Body of pancreas (tissue), 4 donors: ENCODE measurements around the gene PPP6R3.

Source experiments
- POLR2A ChIP-seq, 3 donors: fragments of 450-650 bp; IDR thresholded peaks; one replicate each; pipeline ENCODE4 v1.6.1; 2016; ENCODE audit warnings: antibody characterized with exemption in 3 of 3, mild to moderate bottlenecking in 2 of 3
- TF ChIP-seq, protein P1 (sequence below), 7 experiments: fragments of 450-650 bp in 4 of 7; fragments of 200-600 bp in 3 of 7; sonication (generic) in 3 of 7; IDR thresholded peaks; one replicate each; pipeline ENCODE4 v1.5.1; 2016 to 2019; ENCODE audit warnings: antibody characterized with exemption in 7 of 7

DNA sequence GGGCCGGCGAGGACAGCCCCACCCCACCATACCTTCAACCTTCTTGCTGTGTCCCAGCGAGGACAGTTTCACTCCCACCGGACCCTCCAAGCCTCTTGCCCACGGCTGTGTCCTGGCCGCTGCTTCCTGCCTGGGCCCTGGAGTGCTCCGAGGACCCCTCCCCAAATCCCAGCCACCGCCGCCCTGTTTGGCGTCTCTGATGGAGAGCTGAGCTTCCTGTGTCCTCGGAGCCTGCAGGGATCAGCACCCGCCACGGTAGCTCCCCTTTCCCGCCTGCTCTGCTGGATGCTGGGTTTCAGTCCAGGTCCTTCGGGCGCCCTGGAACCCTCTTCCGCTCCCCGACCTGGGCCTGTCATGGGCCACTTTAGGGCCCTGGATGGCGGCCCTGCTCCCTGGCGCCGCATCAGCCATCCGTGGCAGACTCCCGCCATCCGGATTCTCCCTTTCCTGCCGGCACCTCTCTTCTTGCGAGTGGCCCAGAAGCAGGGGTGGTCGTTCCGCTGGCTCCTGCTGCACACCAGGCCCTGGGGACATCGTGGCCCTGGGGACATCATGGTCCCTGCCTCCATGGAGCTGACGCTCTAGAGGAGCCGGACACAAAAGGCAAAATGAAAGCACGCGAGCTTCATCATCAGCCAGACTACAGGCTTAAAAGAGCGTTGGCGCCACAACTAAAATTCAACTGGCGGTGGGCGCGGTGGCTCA lies 189.5 kb downstream of the PPP6R3 start:
- TF ChIP-seq, protein P1, sequence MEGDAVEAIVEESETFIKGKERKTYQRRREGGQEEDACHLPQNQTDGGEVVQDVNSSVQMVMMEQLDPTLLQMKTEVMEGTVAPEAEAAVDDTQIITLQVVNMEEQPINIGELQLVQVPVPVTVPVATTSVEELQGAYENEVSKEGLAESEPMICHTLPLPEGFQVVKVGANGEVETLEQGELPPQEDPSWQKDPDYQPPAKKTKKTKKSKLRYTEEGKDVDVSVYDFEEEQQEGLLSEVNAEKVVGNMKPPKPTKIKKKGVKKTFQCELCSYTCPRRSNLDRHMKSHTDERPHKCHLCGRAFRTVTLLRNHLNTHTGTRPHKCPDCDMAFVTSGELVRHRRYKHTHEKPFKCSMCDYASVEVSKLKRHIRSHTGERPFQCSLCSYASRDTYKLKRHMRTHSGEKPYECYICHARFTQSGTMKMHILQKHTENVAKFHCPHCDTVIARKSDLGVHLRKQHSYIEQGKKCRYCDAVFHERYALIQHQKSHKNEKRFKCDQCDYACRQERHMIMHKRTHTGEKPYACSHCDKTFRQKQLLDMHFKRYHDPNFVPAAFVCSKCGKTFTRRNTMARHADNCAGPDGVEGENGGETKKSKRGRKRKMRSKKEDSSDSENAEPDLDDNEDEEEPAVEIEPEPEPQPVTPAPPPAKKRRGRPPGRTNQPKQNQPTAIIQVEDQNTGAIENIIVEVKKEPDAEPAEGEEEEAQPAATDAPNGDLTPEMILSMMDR (IDR thresholded peaks at IDR 0.05) = no peak
- TF ChIP-seq POLR2A (IDR thresholded peaks at IDR 0.05) = no peak
